ENCODE measurements around the gene PPP1R3D. TPM values are rescaled to one million over a fixed set of nuclear protein-coding genes. Genes with fewer than 3 reads are reported as not detected.

The PPP1R3D gene
- total RNA-seq, 1 donor from 2014 or later = 5.5 TPM

DNA sequence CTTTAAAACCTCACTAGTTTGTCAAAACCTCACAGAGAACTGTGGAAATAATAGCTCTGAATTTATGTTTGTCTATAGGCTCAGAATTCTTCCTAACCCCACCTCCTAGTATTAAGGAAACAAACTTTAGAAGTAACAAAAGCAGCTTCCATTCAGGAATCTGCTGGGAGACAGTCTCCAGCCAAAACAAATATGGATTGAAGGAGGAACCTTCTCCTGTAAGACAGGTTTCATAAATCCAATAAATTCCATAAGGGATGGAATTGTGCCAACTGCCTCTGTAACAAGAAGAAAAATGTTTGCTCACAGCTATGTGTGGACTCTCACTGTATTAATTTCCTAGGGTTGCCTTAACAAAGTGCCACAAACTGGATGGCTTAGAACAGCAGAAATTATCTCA, 14.2 kb downstream of the PPP1R3D start:
- H3K27me3 ChIP-seq (ENCODE audit: control insufficient read depth, insufficient read depth, low read length) = no peaks in the 10 kb centered on the region
- H3K36me3 ChIP-seq (ENCODE audit: control insufficient read depth, insufficient read depth, low read length) = no peaks in the 10 kb centered on the region
- no peak for DNase-seq (ENCODE audit: low read depth)
- TF ChIP-seq, protein P1, sequence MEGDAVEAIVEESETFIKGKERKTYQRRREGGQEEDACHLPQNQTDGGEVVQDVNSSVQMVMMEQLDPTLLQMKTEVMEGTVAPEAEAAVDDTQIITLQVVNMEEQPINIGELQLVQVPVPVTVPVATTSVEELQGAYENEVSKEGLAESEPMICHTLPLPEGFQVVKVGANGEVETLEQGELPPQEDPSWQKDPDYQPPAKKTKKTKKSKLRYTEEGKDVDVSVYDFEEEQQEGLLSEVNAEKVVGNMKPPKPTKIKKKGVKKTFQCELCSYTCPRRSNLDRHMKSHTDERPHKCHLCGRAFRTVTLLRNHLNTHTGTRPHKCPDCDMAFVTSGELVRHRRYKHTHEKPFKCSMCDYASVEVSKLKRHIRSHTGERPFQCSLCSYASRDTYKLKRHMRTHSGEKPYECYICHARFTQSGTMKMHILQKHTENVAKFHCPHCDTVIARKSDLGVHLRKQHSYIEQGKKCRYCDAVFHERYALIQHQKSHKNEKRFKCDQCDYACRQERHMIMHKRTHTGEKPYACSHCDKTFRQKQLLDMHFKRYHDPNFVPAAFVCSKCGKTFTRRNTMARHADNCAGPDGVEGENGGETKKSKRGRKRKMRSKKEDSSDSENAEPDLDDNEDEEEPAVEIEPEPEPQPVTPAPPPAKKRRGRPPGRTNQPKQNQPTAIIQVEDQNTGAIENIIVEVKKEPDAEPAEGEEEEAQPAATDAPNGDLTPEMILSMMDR (IDR thresholded peaks at IDR 0.05; ENCODE audit: insufficient read depth, low read length, poor library complexity, severe bottlenecking) = no peak
- no peak overlapping the region for H3K4me3 ChIP-seq (ENCODE audit: low read depth, low read length)

DNA sequence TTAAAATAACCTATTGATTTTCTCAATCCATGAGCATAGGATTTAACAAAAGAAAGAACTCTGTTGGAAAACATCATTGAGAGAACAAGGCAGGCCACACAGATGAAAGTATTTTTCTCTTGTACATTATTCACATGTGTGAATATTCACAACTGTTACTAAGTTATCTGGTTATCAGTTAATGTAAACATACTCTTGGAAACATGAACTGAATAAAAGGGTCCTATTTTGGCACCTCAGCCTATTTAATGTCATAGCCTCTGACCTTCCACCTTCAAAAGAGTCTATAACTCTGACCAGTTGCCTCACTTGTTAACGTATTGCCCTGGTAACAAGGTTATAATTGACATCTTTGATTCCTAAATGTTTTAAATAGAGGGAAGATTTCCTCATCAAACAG, 14.7 kb downstream of the PPP1R3D start:
- H3K36me3 ChIP-seq (ENCODE audit: control insufficient read depth, insufficient read depth, low read length) = no peaks in the 10 kb centered on the region
- H3K4me3 ChIP-seq (ENCODE audit: low read depth, low read length) = no peak overlapping the region
- TF ChIP-seq, protein P1 (IDR thresholded peaks at IDR 0.05; ENCODE audit: insufficient read depth, low read length, poor library complexity, severe bottlenecking) = no peak
- no peaks in the 10 kb centered on the region for H3K27me3 ChIP-seq (ENCODE audit: control insufficient read depth, insufficient read depth, low read length)
- DNase-seq (ENCODE audit: low read depth) = no peak

DNA sequence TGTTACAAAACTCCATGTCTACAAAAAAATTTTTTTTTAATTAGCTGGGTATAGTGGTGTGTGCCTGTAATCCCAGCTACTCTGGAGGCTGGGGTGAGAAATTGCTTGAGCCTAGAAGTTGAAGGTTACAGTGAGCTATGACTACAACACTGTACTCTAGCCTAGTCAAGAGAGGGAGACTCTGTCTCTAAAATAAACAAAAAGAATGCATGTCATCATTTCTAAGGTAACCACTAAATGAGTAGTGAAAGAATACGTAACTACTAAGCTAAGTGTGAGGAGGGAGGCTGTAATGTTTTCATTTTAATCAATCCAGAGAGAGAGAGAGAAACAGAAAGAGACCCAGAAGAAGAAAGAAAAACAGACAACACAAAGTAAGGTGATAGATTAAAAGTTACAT, 16.6 kb downstream of the PPP1R3D start:
- TF ChIP-seq, protein P1 (IDR thresholded peaks at IDR 0.05; ENCODE audit: insufficient read depth, low read length, poor library complexity, severe bottlenecking) = no peak
- DNase-seq (ENCODE audit: low read depth) = no peak
- no peaks in the 10 kb centered on the region for H3K27me3 ChIP-seq (ENCODE audit: control insufficient read depth, insufficient read depth, low read length)
- no peaks in the 10 kb centered on the region for H3K36me3 ChIP-seq (ENCODE audit: control insufficient read depth, insufficient read depth, low read length)
- H3K4me3 ChIP-seq (ENCODE audit: low read depth, low read length) = no peak overlapping the region

DNA sequence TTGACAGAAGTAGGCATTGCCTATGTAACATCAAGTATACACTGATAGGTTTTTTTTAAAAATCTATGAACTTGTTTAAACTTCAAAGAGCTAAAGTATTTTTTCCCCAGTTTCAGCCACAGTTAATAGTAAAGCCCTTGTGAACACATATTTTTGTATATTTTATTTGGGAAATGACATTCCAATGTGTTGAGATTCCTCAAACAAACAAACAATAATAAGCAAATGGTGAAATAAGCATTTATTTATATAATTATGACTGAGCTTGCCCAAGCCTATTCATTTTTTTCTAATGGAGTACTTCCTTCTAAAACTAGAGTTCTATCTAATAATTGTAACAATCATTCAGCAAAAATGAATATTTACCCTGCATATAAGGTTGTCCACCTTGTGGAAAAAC, 19.2 kb downstream of the PPP1R3D start:
- DNase-seq (ENCODE audit: low read depth) = no peak
- H3K4me3 ChIP-seq (ENCODE audit: low read depth, low read length) = no peak overlapping the region
- no peaks in the 10 kb centered on the region for H3K27me3 ChIP-seq (ENCODE audit: control insufficient read depth, insufficient read depth, low read length)
- no peaks in the 10 kb centered on the region for H3K36me3 ChIP-seq (ENCODE audit: control insufficient read depth, insufficient read depth, low read length)
- TF ChIP-seq, protein P1 (IDR thresholded peaks at IDR 0.05; ENCODE audit: insufficient read depth, low read length, poor library complexity, severe bottlenecking) = no peak

DNA sequence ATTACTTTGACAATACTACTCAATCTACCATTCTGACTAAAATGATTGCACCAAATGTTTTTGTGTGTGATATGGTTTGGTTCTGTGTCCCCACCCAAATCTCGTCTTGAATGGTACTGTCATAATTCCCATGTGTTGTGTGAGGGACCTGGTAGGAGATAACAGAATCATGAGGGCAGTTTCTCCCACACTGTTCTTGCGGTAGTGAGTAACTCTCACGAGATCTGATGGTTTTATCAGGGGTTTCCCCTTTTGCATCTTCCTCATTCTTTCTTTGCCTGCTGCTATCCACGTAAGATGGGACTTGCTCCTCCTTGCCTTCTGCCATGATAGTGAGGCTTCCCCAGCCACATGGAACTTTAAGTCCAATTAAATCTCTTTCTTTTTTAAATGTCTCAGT, 27.5 kb downstream of the PPP1R3D start:
- Histone ChIP-seq H3K36me3 (ENCODE audit: control insufficient read depth, insufficient read depth, low read length) (no peaks in the 10 kb centered on the region), H3K27me3 (ENCODE audit: control insufficient read depth, insufficient read depth, low read length) (no peaks in the 10 kb centered on the region), H3K4me3 (ENCODE audit: low read depth, low read length) (no peak overlapping the region)
- TF ChIP-seq, protein P1 (IDR thresholded peaks at IDR 0.05; ENCODE audit: insufficient read depth, low read length, poor library complexity, severe bottlenecking) = no peak
- no peak for DNase-seq (ENCODE audit: low read depth)

DNA sequence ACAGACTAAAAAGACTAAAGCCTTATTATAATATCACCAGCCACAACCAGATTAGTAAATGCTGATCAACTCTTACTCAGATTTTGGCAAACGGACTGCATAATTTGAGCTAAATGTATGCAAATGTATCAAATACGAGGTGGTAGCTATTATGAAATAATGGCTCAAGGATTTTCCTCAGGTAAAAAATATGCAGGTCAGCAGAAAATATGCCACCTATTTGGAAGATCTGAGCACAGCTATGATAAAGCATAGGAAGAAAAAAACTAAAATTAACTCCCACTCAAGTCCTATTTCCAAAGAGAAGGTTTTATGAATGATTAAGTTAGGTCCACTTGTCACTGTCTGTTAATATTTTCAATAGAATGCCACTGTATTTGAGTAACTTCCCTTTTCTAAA, 29.1 kb downstream of the PPP1R3D start:
- Histone ChIP-seq H3K27me3 (ENCODE audit: control insufficient read depth, insufficient read depth, low read length) (no peaks in the 10 kb centered on the region), H3K36me3 (ENCODE audit: control insufficient read depth, insufficient read depth, low read length) (no peaks in the 10 kb centered on the region), H3K4me3 (ENCODE audit: low read depth, low read length) (no peak overlapping the region)
- no peak for DNase-seq (ENCODE audit: low read depth)
- TF ChIP-seq, protein P1 (IDR thresholded peaks at IDR 0.05; ENCODE audit: insufficient read depth, low read length, poor library complexity, severe bottlenecking) = no peak
